IMR-90 (cell line): Measurements from ENCODE around the gene NAALAD2. TPM values are rescaled to one million over a fixed set of nuclear protein-coding genes. Genes with fewer than 3 reads are reported as not detected.

Source experiments
- ATAC-seq: fragments of 200-7000 bp; cut with Tn5 transposase; 2 replicates; pipeline ENCODE4 v1.9.1; 2020; ENCODE audit warnings: low read depth, mild to moderate bottlenecking, moderate library complexity
- Bru-seq: library from RNA; stranded (reverse); fragments of 400-500 nt; gene quantifications from one replicate; lab custom pipeline; 2021; lab: Mats Ljungman, UMichigan
- BruChase-seq, 2 experiments: library from RNA; stranded (reverse); fragments of 400-500 nt; gene quantifications; one replicate each; lab custom pipeline; 2021; lab: Mats Ljungman, UMichigan
- BruUV-seq: library from RNA; stranded (reverse); fragments of 400-500 nt; replicated peaks from 2 replicates; lab custom pipeline; 2021; lab: Mats Ljungman, UMichigan
- CTCF ChIA-PET: fragments of 300-600 bp; formaldehyde crosslinking; extraction: SDS; loops from one replicate; lab custom pipeline; 2021; ENCODE audit warnings: antibody characterized with exemption; lab: Yijun Ruan, JAX
- POLR2A ChIA-PET: fragments of 300-600 bp; sonication (Branson Sonifier 250); formaldehyde crosslinking; loops from one replicate; lab custom pipeline; 2022; ENCODE audit warnings: antibody characterized with exemption; ENCODE audit not compliant: unreplicated experiment; lab: Charles Lee
- DNase-seq: peaks from one replicate; pipeline ENCODE4 v3.0.0; 2013
- H2AFZ ChIP-seq: replicated peaks from 2 replicates; pipeline ENCODE3; 2013; ENCODE audit warnings: low read length, mild to moderate bottlenecking; ENCODE audit not compliant: poor library complexity
- H2AK5ac ChIP-seq: 2 replicates; pipeline ENCODE4 v1.6.1; 2013; ENCODE audit warnings: low read depth, low read length, inconsistent platforms
- H2AK9ac ChIP-seq: replicated peaks from 2 replicates; pipeline ENCODE3; 2013; ENCODE audit warnings: mild to moderate bottlenecking, low read depth, low read length, moderate library complexity; ENCODE audit not compliant: poor library complexity
- H2BK120ac ChIP-seq: 2 replicates; pipeline ENCODE4 v1.6.1; 2013; ENCODE audit warnings: low read depth, low read length, inconsistent platforms
- H2BK15ac ChIP-seq: 3 replicates; pipeline ENCODE4 v1.6.1; 2013; ENCODE audit warnings: low read depth, low read length, inconsistent platforms
- H2BK20ac ChIP-seq: 2 replicates; pipeline ENCODE4 v1.6.1; 2013; ENCODE audit warnings: low read depth, mild to moderate bottlenecking, inconsistent platforms, low read length, moderate library complexity
- H2BK5ac ChIP-seq: 2 replicates; pipeline ENCODE4 v1.6.1; 2013; ENCODE audit warnings: mild to moderate bottlenecking, low read depth, low read length, inconsistent platforms; ENCODE audit not compliant: poor library complexity, severe bottlenecking
- H3K14ac ChIP-seq: replicated peaks from 2 replicates; pipeline ENCODE4 v1.6.1; 2013; ENCODE audit warnings: low read depth, low read length, inconsistent platforms
- H3K18ac ChIP-seq: 2 replicates; pipeline ENCODE4 v1.6.1; 2013; ENCODE audit warnings: low read depth, low read length, control low read depth
- H3K23ac ChIP-seq: 2 replicates; pipeline ENCODE4 v1.6.1; 2013; ENCODE audit warnings: low read depth, low read length, inconsistent platforms
- H3K27ac ChIP-seq: 2 replicates; pipeline ENCODE4 v1.5.1; 2013; ENCODE audit warnings: mild to moderate bottlenecking, control low read depth, low read length; ENCODE audit not compliant: insufficient read depth
- H3K27me3 ChIP-seq: 2 replicates; pipeline ENCODE4 v1.6.1; 2013; ENCODE audit warnings: low read length; ENCODE audit not compliant: control insufficient read depth, insufficient read depth
- H3K36me3 ChIP-seq: 2 replicates; pipeline ENCODE4 v1.6.1; 2013; ENCODE audit warnings: low read length, mixed read lengths; ENCODE audit not compliant: control insufficient read depth, insufficient read depth
- H3K4ac ChIP-seq: 2 replicates; pipeline ENCODE4 v1.6.1; 2013; ENCODE audit warnings: low read depth, low read length, inconsistent platforms
- H3K4me1 ChIP-seq: 2 replicates; pipeline ENCODE4 v1.6.1; 2013; ENCODE audit warnings: low read length, mixed read lengths; ENCODE audit not compliant: control insufficient read depth, insufficient read depth
- H3K4me2 ChIP-seq: 2 replicates; pipeline ENCODE4 v1.6.1; 2013; ENCODE audit warnings: low read depth, mild to moderate bottlenecking, control low read depth, low read length, moderate library complexity
- H3K4me3 ChIP-seq: 2 replicates; pipeline ENCODE4 v1.5.1; 2013; ENCODE audit warnings: low read depth, mild to moderate bottlenecking, control low read depth, low read length, moderate library complexity; ENCODE audit not compliant: insufficient read depth
- H3K56ac ChIP-seq: 2 replicates; pipeline ENCODE4 v1.6.1; 2013; ENCODE audit warnings: low read length, inconsistent platforms; ENCODE audit not compliant: insufficient read depth; ENCODE audit errors: extremely low read depth
- H3K79me1 ChIP-seq, 2 experiments: 2 replicates each; pipeline ENCODE4 v1.6.1; 2013; ENCODE audit warnings: low read length in 2 of 2, inconsistent platforms in 1 of 2, low read depth in 1 of 2
- H3K9ac ChIP-seq: 2 replicates; pipeline ENCODE4 v1.6.1; 2013; ENCODE audit warnings: low read depth, low read length, control low read depth
- H3K9me1 ChIP-seq: 2 replicates; pipeline ENCODE4 v1.6.1; 2013; ENCODE audit warnings: low read length, inconsistent platforms; ENCODE audit not compliant: insufficient read depth
- H3K9me3 ChIP-seq: 2 replicates; pipeline ENCODE4 v1.6.1; 2013; ENCODE audit warnings: low read length; ENCODE audit not compliant: control insufficient read depth, insufficient read depth
- H4K20me1 ChIP-seq: 2 replicates; pipeline ENCODE4 v1.6.1; 2013; ENCODE audit warnings: low read length, inconsistent platforms; ENCODE audit not compliant: insufficient read depth
- H4K5ac ChIP-seq: 2 replicates; pipeline ENCODE4 v1.6.1; 2013; ENCODE audit warnings: mild to moderate bottlenecking, low read depth, low read length, control low read depth
- H4K8ac ChIP-seq, 2 experiments: 2 replicates each; pipeline ENCODE4 v1.6.1; 2013; ENCODE audit warnings: low read depth in 2 of 2, low read length in 2 of 2, control low read depth in 1 of 2, inconsistent platforms in 1 of 2
- H4K91ac ChIP-seq: 2 replicates; pipeline ENCODE4 v1.6.1; 2013; ENCODE audit warnings: low read depth, low read length, inconsistent platforms; ENCODE audit not compliant: insufficient read depth
- BHLHE40 ChIP-seq: fragments of 150-350 bp; IDR thresholded peaks from 2 replicates; pipeline ENCODE4 v1.6.1; 2016; ENCODE audit warnings: mild to moderate bottlenecking, low read depth, low read length
- CEBPB ChIP-seq: IDR thresholded peaks from 2 replicates; pipeline ENCODE4 v1.6.1; 2012; ENCODE audit warnings: low read depth, low read length, improper control_type of control experiment
- CHD1 ChIP-seq: IDR thresholded peaks from 2 replicates; pipeline ENCODE4 v1.6.1; 2012; ENCODE audit warnings: low read depth, low read length, improper control_type of control experiment
- FOS ChIP-seq: fragments of 150-350 bp; IDR thresholded peaks from 2 replicates; pipeline ENCODE4 v1.6.1; 2016; ENCODE audit warnings: low read depth, low read length
- MAFK ChIP-seq: IDR thresholded peaks from 2 replicates; pipeline ENCODE4 v1.6.1; 2012; ENCODE audit warnings: low read depth, low read length, improper control_type of control experiment
- MXI1 ChIP-seq: IDR thresholded peaks from 2 replicates; pipeline ENCODE4 v1.6.1; 2012; ENCODE audit warnings: low read depth, mild to moderate bottlenecking, low read length, moderate library complexity, borderline replicate concordance
- NFE2L2 ChIP-seq: fragments of 150-350 bp; IDR thresholded peaks from 2 replicates; pipeline ENCODE4 v1.6.1; 2016; ENCODE audit warnings: low read depth, mild to moderate bottlenecking, low read length
- POLR2A ChIP-seq: IDR thresholded peaks from 2 replicates; pipeline ENCODE4 v1.6.1; 2012; ENCODE audit warnings: mild to moderate bottlenecking, low read depth, low read length
- RAD21 ChIP-seq: IDR thresholded peaks from 2 replicates; pipeline ENCODE4 v1.6.1; 2012; ENCODE audit warnings: low read length, improper control_type of control experiment
- RCOR1 ChIP-seq: IDR thresholded peaks from 2 replicates; pipeline ENCODE4 v1.6.1; 2012; ENCODE audit warnings: mild to moderate bottlenecking, low read length, improper control_type of control experiment; ENCODE audit not compliant: insufficient replicate concordance
- RFX5 ChIP-seq: IDR thresholded peaks from 2 replicates; pipeline ENCODE4 v1.8.0; 2012; ENCODE audit warnings: low read depth, mild to moderate bottlenecking, low read length, moderate library complexity
- SMC3 ChIP-seq: fragments of 150-350 bp; IDR thresholded peaks from 2 replicates; pipeline ENCODE4 v1.6.1; 2016; ENCODE audit warnings: low read depth, mild to moderate bottlenecking, antibody characterized with exemption, low read length, moderate library complexity
- WGBS, 2 experiments: methylation state at CpG; one replicate each; pipeline versions ENCODE4 v1.1.5 to v1.1.7; 2013; ENCODE audit warnings: missing lambda C conversion rate in 2 of 2; ENCODE audit not compliant: insufficient read length in 1 of 2; ENCODE audit errors: extremely low coverage in 2 of 2; 5-methylcytosine and 5-hydroxymethylcytosine counted together
- dilution Hi-C: fragments of 300-500 bp; cut with HindIII; formaldehyde crosslinking; loops from one replicate; pipeline ENCODE4 v1.14.3; 2018; ENCODE audit warnings: low sequenced_read_pairs; ENCODE audit not compliant: unreplicated experiment
- in situ Hi-C: fragments of 300-500 bp; cut with MboI; formaldehyde crosslinking; loops from 3 replicates; pipeline ENCODE4 v1.14.3; 2019; ENCODE audit warnings: low sequenced_read_pairs, inconsistent platforms, mixed read lengths
- intact Hi-C: fragments of 100-400 bp; cut with micrococcal nuclease; formaldehyde crosslinking; loops from 2 replicates; pipeline ENCODE4 v1.10.0; 2022
- long read RNA-seq: library from polyadenylated mRNA; unstranded; transcript quantifications from one replicate; pipeline ENCODE4 v2.0.0, GENCODE V29; 2021; ENCODE audit not compliant: unreplicated experiment
- polyA plus RNA-seq, 3 experiments: library from polyadenylated mRNA; depleted of rRNA; stranded (reverse); fragments of >200 nt; gene quantifications; 2 replicates each; pipeline ENCODE4 v1.2.3, GENCODE V29; 2012; ENCODE audit warnings: low replicate concordance in 1 of 3
- total RNA-seq: library from RNA; depleted of rRNA; stranded (reverse); fragments of >200 nt; gene quantifications from 2 replicates; pipeline ENCODE4 v1.2.3, GENCODE V29; 2012; rRNA removed
- TF ChIP-seq, protein P1 (sequence below): conservative IDR thresholded peaks from 2 replicates; pipeline ENCODE4 v1.5.1; 2012; ENCODE audit warnings: mild to moderate bottlenecking, low read depth, low read length, improper control_type of control experiment
- TF ChIP-seq, protein P2 (sequence below): fragments of 150-350 bp; IDR thresholded peaks from 2 replicates; pipeline ENCODE4 v1.6.1; 2017; ENCODE audit warnings: mild to moderate bottlenecking, antibody characterized with exemption, low read length, low read depth
- TF ChIP-seq, protein P3 (sequence below): fragments of 150-350 bp; IDR thresholded peaks from 2 replicates; pipeline ENCODE4 v1.6.1; 2016; ENCODE audit warnings: low read depth, mild to moderate bottlenecking, low read length, moderate library complexity, borderline replicate concordance

NAALAD2 gene
- total RNA-seq, result under 0.01 TPM in 1 of 2 replicates, not detected in the other
- 0.09 TPM in 1 of 2 replicates, not detected in the other for polyA plus RNA-seq (2012; rRNA removed)
- polyA plus RNA-seq (2012; cell fraction: cytosol; rRNA removed), result 0.02 TPM in 1 of 2 replicates, not detected in the other
- 0.02 and 0.32 TPM in 2 replicates for polyA plus RNA-seq (2012; cell fraction: nucleus; rRNA removed; ENCODE audit: low replicate concordance)
- percentile 5 among the genes with signal in this experiment for Bru-seq, nascent RNA
- BruChase-seq, experiment 1, labeled RNA remaining after a 6-hour chase, result percentile 13 among the genes with signal in this experiment
- percentile 9 among the genes with signal in this experiment for BruChase-seq, experiment 2, labeled RNA remaining after a 2-hour chase
- long read RNA-seq, result 0 reads

DNA sequence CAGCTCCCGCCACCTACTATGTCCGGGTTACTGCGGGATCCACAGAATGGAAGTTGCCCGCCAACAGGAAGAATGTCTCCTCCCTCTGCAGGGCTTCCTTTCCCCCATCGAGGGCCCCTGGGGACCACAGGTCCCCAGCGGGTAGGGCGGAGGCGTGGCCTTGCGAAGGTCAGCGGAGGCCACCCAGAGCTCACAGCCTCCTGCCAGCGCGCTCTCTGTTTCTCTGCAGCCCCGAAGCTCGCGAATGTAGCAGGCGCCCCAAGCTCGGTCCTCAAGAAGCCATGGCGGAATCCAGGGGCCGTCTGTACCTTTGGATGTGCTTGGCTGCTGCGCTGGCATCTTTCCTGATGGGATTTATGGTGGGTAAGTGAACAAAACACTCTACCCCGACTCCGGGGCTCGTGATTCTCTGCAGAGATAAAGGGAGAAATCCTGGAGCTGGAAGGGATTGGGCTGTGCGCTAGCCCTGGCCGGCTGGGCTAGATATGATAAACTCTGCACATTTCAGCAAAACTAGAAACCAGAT is at the start of gene NAALAD2:
NAALAD2 (plus strand) TSS at position 186 of the 526 bp plus-strand sequence; CDS start at position 282, 96 bp downstream.
- peak within 1 kb of the TSS; percentile 72 for H3K4me2 ChIP-seq
- H2AK9ac ChIP-seq, result no peak within 1 kb of the TSS
- BruUV-seq, result no TSS peak
- ATAC-seq (peak; percentile 85), DNase-seq (peak; percentile 9)
- H3K27me3 ChIP-seq, result no peaks in the 10 kb centered on the region
- no peak within 1 kb of the TSS for H3K18ac ChIP-seq
- H3K14ac ChIP-seq, result no peak within 1 kb of the TSS
- intact Hi-C loops, result no loop called here
- ChIA-PET CTCF (interaction anchor here (0.6 kb wide), 1 partner anchor 20 kb away, joined by 5 read pairs; no protein-coding TSS in a partner anchor), POLR2A (no interaction called here)
- no peak within 1 kb of the TSS for H3K9ac ChIP-seq
- H3K56ac ChIP-seq, result no peak within 1 kb of the TSS
- H3K4ac ChIP-seq, result no peak within 1 kb of the TSS
- no peak within 1 kb of the TSS for H2BK120ac ChIP-seq
- H3K4me1 ChIP-seq, result no peaks in the 10 kb centered on the region
- no peaks in the 10 kb centered on the region for H3K9me1 ChIP-seq
- H2AK5ac ChIP-seq, result no peak within 1 kb of the TSS
- no peak within 1 kb of the TSS for H4K8ac ChIP-seq
- H3K36me3 ChIP-seq, result no peaks in the 10 kb centered on the region
- no peak within 1 kb of the TSS for H3K27ac ChIP-seq
- H2BK15ac ChIP-seq, result no peak within 1 kb of the TSS
- WGBS, 2 experiments, result no CpG with 5 or more reads among the region's 25 CpGs
- no peak within 1 kb of the TSS for H3K23ac ChIP-seq
- H2BK5ac ChIP-seq, result no peak within 1 kb of the TSS
- H4K91ac ChIP-seq, result no peak within 1 kb of the TSS
- H3K79me1 ChIP-seq, result no peaks in the 10 kb centered on the region
- peak within 1 kb of the TSS; percentile 85 for H2AFZ ChIP-seq
- H4K5ac ChIP-seq, result no peak within 1 kb of the TSS
- no peaks in the 10 kb centered on the region for H3K9me3 ChIP-seq
- no peak within 1 kb of the TSS for H2BK20ac ChIP-seq
- dilution Hi-C loops, result no loop called here
- no peaks in the 10 kb centered on the region for H4K20me1 ChIP-seq
- in situ Hi-C loops, result no loop called here
- H3K4me3 ChIP-seq, result peak within 1 kb of the TSS; percentile 41
- no peak for TF ChIP-seq RAD21
- TF ChIP-seq MAFK, result no peak
- no peak for TF ChIP-seq RCOR1
- TF ChIP-seq CHD1, result no peak
- TF ChIP-seq, protein P1, sequence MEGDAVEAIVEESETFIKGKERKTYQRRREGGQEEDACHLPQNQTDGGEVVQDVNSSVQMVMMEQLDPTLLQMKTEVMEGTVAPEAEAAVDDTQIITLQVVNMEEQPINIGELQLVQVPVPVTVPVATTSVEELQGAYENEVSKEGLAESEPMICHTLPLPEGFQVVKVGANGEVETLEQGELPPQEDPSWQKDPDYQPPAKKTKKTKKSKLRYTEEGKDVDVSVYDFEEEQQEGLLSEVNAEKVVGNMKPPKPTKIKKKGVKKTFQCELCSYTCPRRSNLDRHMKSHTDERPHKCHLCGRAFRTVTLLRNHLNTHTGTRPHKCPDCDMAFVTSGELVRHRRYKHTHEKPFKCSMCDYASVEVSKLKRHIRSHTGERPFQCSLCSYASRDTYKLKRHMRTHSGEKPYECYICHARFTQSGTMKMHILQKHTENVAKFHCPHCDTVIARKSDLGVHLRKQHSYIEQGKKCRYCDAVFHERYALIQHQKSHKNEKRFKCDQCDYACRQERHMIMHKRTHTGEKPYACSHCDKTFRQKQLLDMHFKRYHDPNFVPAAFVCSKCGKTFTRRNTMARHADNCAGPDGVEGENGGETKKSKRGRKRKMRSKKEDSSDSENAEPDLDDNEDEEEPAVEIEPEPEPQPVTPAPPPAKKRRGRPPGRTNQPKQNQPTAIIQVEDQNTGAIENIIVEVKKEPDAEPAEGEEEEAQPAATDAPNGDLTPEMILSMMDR, result no peak
- no peak for TF ChIP-seq CEBPB
- no peak for TF ChIP-seq POLR2A
- TF ChIP-seq NFE2L2, result no peak
- TF ChIP-seq MXI1, result no peak
- TF ChIP-seq RFX5, result no peak
- TF ChIP-seq, protein P2, sequence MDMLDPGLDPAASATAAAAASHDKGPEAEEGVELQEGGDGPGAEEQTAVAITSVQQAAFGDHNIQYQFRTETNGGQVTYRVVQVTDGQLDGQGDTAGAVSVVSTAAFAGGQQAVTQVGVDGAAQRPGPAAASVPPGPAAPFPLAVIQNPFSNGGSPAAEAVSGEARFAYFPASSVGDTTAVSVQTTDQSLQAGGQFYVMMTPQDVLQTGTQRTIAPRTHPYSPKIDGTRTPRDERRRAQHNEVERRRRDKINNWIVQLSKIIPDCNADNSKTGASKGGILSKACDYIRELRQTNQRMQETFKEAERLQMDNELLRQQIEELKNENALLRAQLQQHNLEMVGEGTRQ, result no peak
- TF ChIP-seq FOS, result no peak
- TF ChIP-seq BHLHE40, result no peak
- no peak for TF ChIP-seq SMC3
- TF ChIP-seq, protein P3, sequence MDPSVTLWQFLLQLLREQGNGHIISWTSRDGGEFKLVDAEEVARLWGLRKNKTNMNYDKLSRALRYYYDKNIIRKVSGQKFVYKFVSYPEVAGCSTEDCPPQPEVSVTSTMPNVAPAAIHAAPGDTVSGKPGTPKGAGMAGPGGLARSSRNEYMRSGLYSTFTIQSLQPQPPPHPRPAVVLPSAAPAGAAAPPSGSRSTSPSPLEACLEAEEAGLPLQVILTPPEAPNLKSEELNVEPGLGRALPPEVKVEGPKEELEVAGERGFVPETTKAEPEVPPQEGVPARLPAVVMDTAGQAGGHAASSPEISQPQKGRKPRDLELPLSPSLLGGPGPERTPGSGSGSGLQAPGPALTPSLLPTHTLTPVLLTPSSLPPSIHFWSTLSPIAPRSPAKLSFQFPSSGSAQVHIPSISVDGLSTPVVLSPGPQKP, result no peak
